Measurements from ENCODE around the gene ZNF438. TPM values are rescaled to one million over a fixed set of nuclear protein-coding genes. Genes with fewer than 3 reads are reported as not detected.

The ZNF438 gene
- total and polyA plus RNA-seq, 2 of the 8 experiments (the other 6 are each of a cell fraction or from before 2014, with no cell fraction given), result 0.95 to 1.7 TPM

- peak; percentile 85 for TF ChIP-seq E2F6 (IDR thresholded peaks at IDR 0.05)
- peak; percentile 23; the same call in 1 of the 2 replicates for TF ChIP-seq SP4 (IDR thresholded peaks at IDR 0.05; ENCODE audit: low read length)
- peak; percentile 67 for TF ChIP-seq SAP30 (IDR thresholded peaks at IDR 0.05; ENCODE audit: insufficient read depth, insufficient replicate concordance, low read length)
- TF ChIP-seq TEAD4 (IDR thresholded peaks at IDR 0.05; ENCODE audit: low read depth, low read length), result no peak
- peak; percentile 42; the same call in 1 of the 2 replicates for TF ChIP-seq TAF1 (IDR thresholded peaks at IDR 0.05; ENCODE audit: low read depth, low read length)
- no peak for TF ChIP-seq RNF2 (IDR thresholded peaks at IDR 0.05; ENCODE audit: borderline replicate concordance, low read depth, low read length, missing control alignments, poor library complexity, severe bottlenecking)
- peak; percentile 93 for TF ChIP-seq KDM4A (IDR thresholded peaks at IDR 0.05; ENCODE audit: low read depth, low read length, severe bottlenecking)
- TF ChIP-seq BACH1 (IDR thresholded peaks at IDR 0.05; ENCODE audit: low read length), result peak; percentile 20; the same call in 1 of the 2 replicates
- peak; percentile 68; the same call in 1 of the 2 replicates for TF ChIP-seq PHF8 (conservative IDR thresholded peaks at IDR 0.05; ENCODE audit: low read depth, low read length)
- TF ChIP-seq TBP (IDR thresholded peaks at IDR 0.05; ENCODE audit: low read depth, low read length), result no peak
- peak; percentile 59 for TF ChIP-seq NRF1 (IDR thresholded peaks at IDR 0.05; ENCODE audit: low read depth, low read length)
- TF ChIP-seq USF2 (IDR thresholded peaks at IDR 0.05; ENCODE audit: low read length), result no peak
- TF ChIP-seq POLR2A (IDR thresholded peaks at IDR 0.05; ENCODE audit: control extremely low read depth in 1 of 2, low read depth in 2 of 2, low read length in 2 of 2), result peak in 1 of 2 experiments; percentile 54; a peak in 2 of 3 replicates
- TF ChIP-seq ATF3 (IDR thresholded peaks at IDR 0.05; ENCODE audit: insufficient read depth, low read depth, low read length), result no peak
- TF ChIP-seq EP300 (IDR thresholded peaks at IDR 0.05; ENCODE audit: borderline replicate concordance in 1 of 2, low read depth in 2 of 2, low read length in 2 of 2), result no peak
- TF ChIP-seq HDAC2 (IDR thresholded peaks at IDR 0.05; ENCODE audit: borderline replicate concordance in 1 of 2, low read depth in 2 of 2, low read length in 2 of 2), result peak in 1 of 2 experiments; percentile 25; a peak in 1 of 4 replicates
- TF ChIP-seq JUND (IDR thresholded peaks at IDR 0.05; ENCODE audit: low read length), result peak; percentile 73; the same call in 1 of the 2 replicates
- TF ChIP-seq POU5F1 (IDR thresholded peaks at IDR 0.05; ENCODE audit: low read depth, low read length), result no peak
- no peak for TF ChIP-seq FOSL1 (IDR thresholded peaks at IDR 0.05; ENCODE audit: insufficient read depth, low read depth, low read length)
- peak; percentile 93 for TF ChIP-seq CREB1 (IDR thresholded peaks at IDR 0.05)
These were observed at the start of gene ZNF438 (continued) for GRCh38 chr10:31031558-31032257.
